DND-41 (cell line): ENCODE results near the gene SLC43A3.

Experiments
- ATAC-seq: fragments of 200-7000 bp; cut with Tn5 transposase; 3 replicates; pipeline ENCODE4 v1.9.1; 2021; ENCODE audit warnings: low read depth; ENCODE audit not compliant: insufficient read depth
- DNase-seq: peaks from one replicate; pipeline ENCODE4 v3.0.0-alpha.2; 2020
- H2AFZ ChIP-seq: 2 replicates; pipeline ENCODE4 v1.6.0; 2012; ENCODE audit warnings: low read depth, low read length
- H3K27ac ChIP-seq: 2 replicates; pipeline ENCODE4 v1.5.1; 2012; ENCODE audit warnings: low read length, inconsistent platforms
- H3K27me3 ChIP-seq: fragments of 200-600 bp; sonication (generic); 2 replicates; pipeline ENCODE4 v1.6.0; 2012; ENCODE audit warnings: low read length, mild to moderate bottlenecking, inconsistent platforms; ENCODE audit not compliant: insufficient read depth, poor library complexity
- H3K36me3 ChIP-seq: 2 replicates; pipeline ENCODE4 v1.5.1; 2012; ENCODE audit warnings: low read length, inconsistent platforms; ENCODE audit not compliant: insufficient read depth
- H3K4me1 ChIP-seq: 2 replicates; pipeline ENCODE4 v1.5.1; 2012; ENCODE audit warnings: mild to moderate bottlenecking, low read length; ENCODE audit not compliant: insufficient read depth
- H3K4me2 ChIP-seq: 2 replicates; pipeline ENCODE4 v1.6.0; 2012; ENCODE audit warnings: mild to moderate bottlenecking, moderate library complexity, low read length, inconsistent platforms; ENCODE audit not compliant: insufficient read depth
- H3K4me3 ChIP-seq, 2 experiments: fragments of 200-600 bp in 1 of 2; shearing (Covaris generic) in 1 of 2; 2 replicates each; pipeline ENCODE4 v1.5.1; 2012 to 2016; ENCODE audit warnings: inconsistent platforms in 2 of 2, low read length in 2 of 2, mild to moderate bottlenecking in 2 of 2, low read depth in 1 of 2, moderate library complexity in 1 of 2
- H3K79me2 ChIP-seq: 2 replicates; pipeline ENCODE4 v1.6.0; 2012; ENCODE audit warnings: low read length, inconsistent platforms; ENCODE audit not compliant: insufficient read depth
- H3K9ac ChIP-seq: 2 replicates; pipeline ENCODE4 v1.6.0; 2012; ENCODE audit warnings: low read depth, mild to moderate bottlenecking, inconsistent platforms, low read length, moderate library complexity
- H3K9me3 ChIP-seq: 2 replicates; pipeline ENCODE4 v1.5.1; 2012; ENCODE audit warnings: low read length, moderate library complexity, mild to moderate bottlenecking, inconsistent platforms; ENCODE audit not compliant: insufficient read depth, severe bottlenecking
- H4K20me1 ChIP-seq: 2 replicates; pipeline ENCODE4 v1.6.0; 2012; ENCODE audit warnings: low read length; ENCODE audit not compliant: insufficient read depth
- CTCF ChIP-seq: IDR thresholded peaks from 2 replicates; pipeline ENCODE4 v1.5.1; 2012; ENCODE audit warnings: borderline replicate concordance, low read length, moderate library complexity, mild to moderate bottlenecking; ENCODE audit not compliant: poor library complexity, severe bottlenecking; ENCODE audit errors: extremely low read depth
- EZH2 ChIP-seq: IDR thresholded peaks from 3 replicates; pipeline ENCODE4 v1.6.1; 2012; ENCODE audit warnings: borderline replicate concordance, low read depth, mild to moderate bottlenecking, moderate library complexity, low read length, inconsistent platforms; ENCODE audit not compliant: severe bottlenecking

The SLC43A3 gene

GRCh38 chr11:57418131-57418530 lies 8.8 kb downstream of the SLC43A3 start:
- Histone ChIP-seq H3K4me1 (peaks cover 13% of the 10 kb centered on the region), H3K36me3 (peaks cover 96% of the 10 kb centered on the region), H3K4me2 (no peak overlapping the region), H3K9me3 (no peaks in the 10 kb centered on the region), H4K20me1 (peaks cover 63% of the 10 kb centered on the region), H3K79me2 (peaks cover 37% of the 10 kb centered on the region), H2AFZ (no peak overlapping the region), H3K27ac (no peak overlapping the region), H3K27me3 (no peaks in the 10 kb centered on the region), H3K9ac (no peak overlapping the region), H3K4me3 (no peak overlapping the region)
- DNase-seq (no peak), ATAC-seq (no peak)
- TF ChIP-seq CTCF (no peak), EZH2 (no peak)

DNA sequence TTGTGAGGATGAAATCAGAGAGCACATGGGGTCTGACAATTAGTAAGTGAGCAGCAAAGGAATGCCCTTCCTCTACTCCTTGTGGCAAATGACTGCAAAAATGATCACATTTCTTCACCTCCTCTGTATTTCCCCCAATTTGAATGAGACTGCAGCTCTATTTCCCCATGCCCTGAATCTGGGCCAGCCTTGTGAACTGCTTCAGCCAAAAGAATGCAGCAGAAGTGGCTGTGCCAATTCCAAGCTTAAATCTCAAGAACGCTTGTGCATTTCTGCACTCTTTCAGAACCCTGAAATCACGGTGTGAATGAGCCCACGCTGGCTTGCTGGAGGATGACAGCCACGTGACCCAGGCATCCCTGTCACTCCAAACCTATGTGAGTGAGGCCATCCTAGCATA lies 9.9 kb downstream of the SLC43A3 start:
- Histone ChIP-seq H2AFZ (no peak overlapping the region), H3K9ac (no peak overlapping the region), H3K27me3 (no peaks in the 10 kb centered on the region), H3K79me2 (peaks cover 31% of the 10 kb centered on the region), H3K27ac (no peak overlapping the region), H3K9me3 (no peaks in the 10 kb centered on the region), H3K4me1 (peaks cover 7% of the 10 kb centered on the region; the same call in 1 of the 2 replicates), H3K4me2 (no peak overlapping the region), H3K36me3 (peaks cover 96% of the 10 kb centered on the region), H4K20me1 (peaks cover 60% of the 10 kb centered on the region), H3K4me3 (no peak overlapping the region)
- DNase-seq, result no peak
- no peak for ATAC-seq
- no peak for TF ChIP-seq CTCF
- no peak for TF ChIP-seq EZH2

- H3K9ac ChIP-seq, result no peak overlapping the region
- no peak overlapping the region for H2AFZ ChIP-seq
- no peak for TF ChIP-seq CTCF
- peaks cover 7% of the 10 kb centered on the region; the same call in 1 of the 2 replicates for H3K4me1 ChIP-seq
- peaks cover 32% of the 10 kb centered on the region for H3K79me2 ChIP-seq
- DNase-seq (no peak), ATAC-seq (no peak)
- no peaks in the 10 kb centered on the region for H3K27me3 ChIP-seq
- no peak overlapping the region for H3K4me2 ChIP-seq
- no peaks in the 10 kb centered on the region for H3K9me3 ChIP-seq
- H4K20me1 ChIP-seq, result peaks cover 60% of the 10 kb centered on the region
- no peak overlapping the region for H3K4me3 ChIP-seq
- no peak overlapping the region for H3K27ac ChIP-seq
- peaks cover 96% of the 10 kb centered on the region for H3K36me3 ChIP-seq
Observed at GRCh38 chr11:57416436-57416835, 10.5 kb downstream of the SLC43A3 start.
